AG09309 (cell line): ENCODE data around the gene ABCC11.

Source experiments
- DNase-seq: peaks from one replicate; pipeline ENCODE4 v3.0.0-alpha.2; 2010; ENCODE audit warnings: low read depth
- H3K4me3 ChIP-seq: 2 replicates; pipeline ENCODE4 v1.5.1; 2011; ENCODE audit warnings: mild to moderate bottlenecking, low read depth, low read length, moderate library complexity; ENCODE audit not compliant: control insufficient read depth
- CTCF ChIP-seq: IDR thresholded peaks from 2 replicates; pipeline ENCODE4 v1.5.1; 2011; ENCODE audit warnings: mild to moderate bottlenecking, low read depth, low read length, inconsistent platforms; ENCODE audit not compliant: insufficient read depth, control insufficient read depth; ENCODE audit errors: missing control alignments

ABCC11 gene

GRCh38 chr16:48117217-48118105 is 129.9 kb downstream of the ABCC11 start:
- no peak overlapping the region for H3K4me3 ChIP-seq
- TF ChIP-seq CTCF, result peak; percentile 75
- no peak for DNase-seq
